D721Med (cell line): ENCODE measurements around the gene HSD17B8.

Experiments
- DNase-seq: peaks from one replicate; pipeline ENCODE4 v3.0.0; 2011; ENCODE audit warnings: low spot score; ENCODE audit not compliant: insufficient read length
- FAIRE-seq: peaks from 2 replicates; lab custom pipeline; 2011; peaks lifted over from hg19 to GRCh38; lab: Jason Lieb, UNC
- CTCF ChIP-seq: IDR thresholded peaks from 2 replicates; pipeline ENCODE4 v1.5.1; 2012; ENCODE audit warnings: mild to moderate bottlenecking, control low read depth; ENCODE audit not compliant: insufficient read depth; ENCODE audit errors: missing control alignments

Gene HSD17B8

GRCh38 chr6:33208091-33208967 is 3.9 kb downstream of the HSD17B8 start, which contains the start of gene RING1:
RING1 (plus strand) TSS chr6:33208500; CDS start chr6:33208823, 323 bp downstream.
- DNase-seq, result peak; percentile 97
- no peak for TF ChIP-seq CTCF
- FAIRE-seq, result no peak

- FAIRE-seq, result no peak
- no peak for DNase-seq
- TF ChIP-seq CTCF, result no peak
Observed at GRCh38 chr6:33209856-33210255, 5.4 kb downstream of the HSD17B8 start.

- DNase-seq (no peak), FAIRE-seq (no peak)
Observed at GRCh38 chr6:33211136-33211535, 6.7 kb downstream of the HSD17B8 start.

GRCh38 chr6:33211666-33212422 is 7.4 kb downstream of the HSD17B8 start:
- no peak for DNase-seq
- no peak for FAIRE-seq
- TF ChIP-seq CTCF, result no peak

More at GRCh38 chr6:33211136-33211535, 6.7 kb downstream of the HSD17B8 start:
- TF ChIP-seq CTCF, result no peak

- FAIRE-seq (no peak), DNase-seq (no peak)
- no peak for TF ChIP-seq CTCF
Observed at GRCh38 chr6:33212857-33213165, 8.4 kb downstream of the HSD17B8 start.

GRCh38 chr6:33213166-33213988 is 8.9 kb downstream of the HSD17B8 start:
- TF ChIP-seq CTCF, result no peak
- FAIRE-seq (no peak), DNase-seq (no peak)
